Measurements from ENCODE around the gene UNCX. TPM values are rescaled to one million over a fixed set of nuclear protein-coding genes. Genes with fewer than 3 reads are reported as not detected.
"Not testable (repeated sequence)": the region's sequence is repeated elsewhere in the genome, so short reads cannot be mapped to it uniquely, and the experiment has no call there.

The UNCX gene
- total RNA-seq, 1 experiment from 2014 or later: 1.9 TPM

DNA sequence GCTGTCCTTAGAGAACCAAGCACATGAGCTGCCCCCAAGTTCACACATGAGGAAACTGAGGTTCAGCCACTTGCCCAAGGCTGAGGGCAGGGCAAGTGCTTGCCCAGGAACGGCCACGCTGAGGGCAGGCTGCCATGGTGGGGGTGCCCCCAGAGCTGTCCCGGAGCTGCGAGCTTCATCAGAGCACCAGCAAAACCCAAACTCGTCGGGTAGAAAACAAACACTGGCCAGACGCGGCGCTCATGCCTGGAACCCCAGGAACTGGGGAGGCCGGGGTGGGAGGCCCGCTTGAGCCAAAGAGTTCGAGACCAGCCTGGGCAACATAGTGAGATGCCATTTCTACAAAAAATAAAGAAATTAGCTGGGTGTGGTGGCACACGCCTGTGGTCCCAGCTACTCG is 38.4 kb downstream of the UNCX start:
- BruUV-seq (replicated peaks): no TSS peak
- Histone ChIP-seq H3K4me3 (ENCODE audit: low read depth, low read length, poor library complexity, severe bottlenecking) (no peak overlapping the region), H3K36me3 (ENCODE audit: insufficient read depth, low read length, poor library complexity, severe bottlenecking) (no peaks in the 10 kb centered on the region), H3K27ac (ENCODE audit: low read depth, low read length, poor library complexity, severe bottlenecking) (no peak overlapping the region), H3K27me3 (replicated peaks; ENCODE audit: insufficient read depth, low read depth, low read length, poor library complexity) (peaks cover 10% of the 10 kb centered on the region), H3K4me1 (ENCODE audit: insufficient read depth, low read length, poor library complexity, severe bottlenecking) (no peaks in the 10 kb centered on the region), H3K9me3 (ENCODE audit: low read depth, low read length, poor library complexity, severe bottlenecking) (peaks cover 4% of the 10 kb centered on the region)
- ChIA-PET POLR2A (ENCODE audit: low non-redundant PET) (no interaction called here), CTCF (no interaction called here)
- DNase-seq (ENCODE audit: low spot score): no peak
- intact Hi-C loops (cut with micrococcal nuclease; ENCODE audit: unreplicated experiment): no loop called here
- no peak for TF ChIP-seq EZH2 (IDR thresholded peaks at IDR 0.05; ENCODE audit: borderline replicate concordance, low read depth, low read length, poor library complexity, severe bottlenecking)
- TF ChIP-seq, protein P1, sequence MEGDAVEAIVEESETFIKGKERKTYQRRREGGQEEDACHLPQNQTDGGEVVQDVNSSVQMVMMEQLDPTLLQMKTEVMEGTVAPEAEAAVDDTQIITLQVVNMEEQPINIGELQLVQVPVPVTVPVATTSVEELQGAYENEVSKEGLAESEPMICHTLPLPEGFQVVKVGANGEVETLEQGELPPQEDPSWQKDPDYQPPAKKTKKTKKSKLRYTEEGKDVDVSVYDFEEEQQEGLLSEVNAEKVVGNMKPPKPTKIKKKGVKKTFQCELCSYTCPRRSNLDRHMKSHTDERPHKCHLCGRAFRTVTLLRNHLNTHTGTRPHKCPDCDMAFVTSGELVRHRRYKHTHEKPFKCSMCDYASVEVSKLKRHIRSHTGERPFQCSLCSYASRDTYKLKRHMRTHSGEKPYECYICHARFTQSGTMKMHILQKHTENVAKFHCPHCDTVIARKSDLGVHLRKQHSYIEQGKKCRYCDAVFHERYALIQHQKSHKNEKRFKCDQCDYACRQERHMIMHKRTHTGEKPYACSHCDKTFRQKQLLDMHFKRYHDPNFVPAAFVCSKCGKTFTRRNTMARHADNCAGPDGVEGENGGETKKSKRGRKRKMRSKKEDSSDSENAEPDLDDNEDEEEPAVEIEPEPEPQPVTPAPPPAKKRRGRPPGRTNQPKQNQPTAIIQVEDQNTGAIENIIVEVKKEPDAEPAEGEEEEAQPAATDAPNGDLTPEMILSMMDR (conservative IDR thresholded peaks at IDR 0.05; ENCODE audit: low read depth, low read length): no peak

DNA sequence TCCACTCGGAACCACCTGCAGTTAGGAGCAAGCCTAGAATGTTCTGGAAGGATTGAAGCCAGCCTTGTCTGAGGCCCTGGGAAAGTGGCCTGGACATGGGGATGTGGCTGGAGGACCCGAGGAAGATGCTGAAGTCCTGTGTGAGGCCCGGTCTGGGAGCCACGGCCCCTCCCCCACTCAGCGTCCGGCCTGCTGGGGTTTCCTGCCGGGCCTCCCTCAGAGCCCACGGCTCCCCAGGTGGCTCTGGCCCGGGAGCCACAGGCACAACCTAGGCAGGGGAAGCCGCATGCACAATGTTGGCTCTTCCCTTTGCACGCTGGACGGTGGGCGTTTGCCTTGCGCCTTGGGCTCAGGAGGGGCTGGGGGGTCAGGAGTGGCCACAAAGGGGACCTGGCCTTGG is 39.0 kb downstream of the UNCX start:
- Histone ChIP-seq H3K9me3 (ENCODE audit: low read depth, low read length, poor library complexity, severe bottlenecking) (peaks cover 4% of the 10 kb centered on the region), H3K36me3 (ENCODE audit: insufficient read depth, low read length, poor library complexity, severe bottlenecking) (no peaks in the 10 kb centered on the region), H3K27me3 (replicated peaks; ENCODE audit: insufficient read depth, low read depth, low read length, poor library complexity) (peaks cover 4% of the 10 kb centered on the region), H3K4me3 (ENCODE audit: low read depth, low read length, poor library complexity, severe bottlenecking) (no peak overlapping the region), H3K4me1 (ENCODE audit: insufficient read depth, low read length, poor library complexity, severe bottlenecking) (no peaks in the 10 kb centered on the region), H3K27ac (ENCODE audit: low read depth, low read length, poor library complexity, severe bottlenecking) (no peak overlapping the region)
- intact Hi-C loops (cut with micrococcal nuclease; ENCODE audit: unreplicated experiment): no loop called here
- POLR2A ChIA-PET (ENCODE audit: low non-redundant PET): no interaction called here
- TF ChIP-seq, protein P1 (conservative IDR thresholded peaks at IDR 0.05; ENCODE audit: low read depth, low read length): no peak
- TF ChIP-seq EZH2 (IDR thresholded peaks at IDR 0.05; ENCODE audit: borderline replicate concordance, low read depth, low read length, poor library complexity, severe bottlenecking): no peak
- DNase-seq (ENCODE audit: low spot score): no peak
- CTCF ChIA-PET: no interaction called here
- BruUV-seq (replicated peaks): no TSS peak

DNA sequence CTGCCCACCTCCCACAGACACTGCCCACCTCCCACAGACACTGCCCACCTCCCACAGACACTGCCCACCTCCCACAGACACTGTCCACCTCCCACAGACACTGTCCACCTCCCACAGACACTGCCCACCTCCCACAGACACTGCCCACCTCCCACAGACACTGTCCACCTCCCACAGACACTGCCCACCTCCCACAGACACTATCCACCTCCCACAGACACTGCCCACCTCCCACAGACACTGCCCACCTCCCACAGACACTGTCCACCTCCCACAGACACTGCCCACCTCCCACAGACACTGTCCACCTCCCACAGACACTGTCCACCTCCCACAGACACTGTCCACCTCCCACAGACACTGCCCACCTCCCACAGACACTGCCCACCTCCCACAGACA is 39.5 kb downstream of the UNCX start:
- H3K4me1 ChIP-seq (ENCODE audit: insufficient read depth, low read length, poor library complexity, severe bottlenecking); intact Hi-C loops (cut with micrococcal nuclease; ENCODE audit: unreplicated experiment); H3K36me3 ChIP-seq (ENCODE audit: insufficient read depth, low read length, poor library complexity, severe bottlenecking); POLR2A ChIA-PET (ENCODE audit: low non-redundant PET); H3K4me3 ChIP-seq (ENCODE audit: low read depth, low read length, poor library complexity, severe bottlenecking); H3K27ac ChIP-seq (ENCODE audit: low read depth, low read length, poor library complexity, severe bottlenecking); BruUV-seq (replicated peaks); CTCF ChIA-PET; H3K9me3 ChIP-seq (ENCODE audit: low read depth, low read length, poor library complexity, severe bottlenecking); H3K27me3 ChIP-seq (replicated peaks; ENCODE audit: insufficient read depth, low read depth, low read length, poor library complexity); DNase-seq (ENCODE audit: low spot score): not testable (repeated sequence)

DNA sequence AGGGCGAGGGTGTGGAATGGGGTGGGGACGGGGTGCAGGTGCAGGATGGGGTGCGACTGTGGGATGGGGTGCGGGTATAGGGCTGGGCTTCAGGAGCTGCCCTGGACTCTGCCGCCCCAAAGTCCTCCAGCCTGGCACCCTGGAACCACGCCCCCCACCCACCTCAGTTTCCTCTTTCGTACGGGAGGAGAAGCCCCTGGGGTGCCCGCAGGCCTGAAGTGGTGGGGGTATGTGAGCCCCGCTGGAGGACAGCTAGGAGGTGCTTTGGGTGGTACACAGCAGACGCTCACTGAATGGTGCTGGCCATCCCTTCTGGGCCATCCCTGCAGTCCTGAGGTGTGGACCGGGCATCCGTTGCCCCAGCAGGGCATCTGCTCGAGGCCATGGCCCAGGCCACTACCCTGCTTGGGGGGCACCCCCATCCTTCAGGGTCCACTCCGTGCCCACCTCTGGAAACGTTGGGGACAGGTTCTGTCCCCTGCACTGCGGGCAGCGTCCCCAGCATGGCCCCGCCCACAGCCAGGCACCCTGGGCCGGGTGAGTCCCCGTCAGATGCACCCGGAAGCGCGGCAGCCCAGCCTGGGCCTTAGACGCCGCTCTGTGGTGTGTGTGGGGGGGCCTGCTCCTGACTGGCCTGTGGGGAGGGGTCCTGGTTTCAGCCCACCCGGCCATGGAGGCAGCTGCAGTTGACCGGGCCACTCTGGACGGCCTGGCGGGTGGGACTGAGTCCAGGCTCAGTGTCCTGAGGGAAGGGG is 41.6 kb downstream of the UNCX start:
- no peaks in the 10 kb centered on the region for H3K36me3 ChIP-seq (ENCODE audit: insufficient read depth, low read length, poor library complexity, severe bottlenecking)
- H3K27me3 ChIP-seq (replicated peaks; ENCODE audit: insufficient read depth, low read depth, low read length, poor library complexity): no peaks in the 10 kb centered on the region
- ChIA-PET CTCF (no interaction called here), POLR2A (ENCODE audit: low non-redundant PET) (no interaction called here)
- BruUV-seq (replicated peaks): no TSS peak
- intact Hi-C loops (cut with micrococcal nuclease; ENCODE audit: unreplicated experiment): no loop called here
- no peak for TF ChIP-seq EZH2 (IDR thresholded peaks at IDR 0.05; ENCODE audit: borderline replicate concordance, low read depth, low read length, poor library complexity, severe bottlenecking)
- TF ChIP-seq, protein P1 (conservative IDR thresholded peaks at IDR 0.05; ENCODE audit: low read depth, low read length): no peak
- H3K9me3 ChIP-seq (ENCODE audit: low read depth, low read length, poor library complexity, severe bottlenecking): peaks cover 4% of the 10 kb centered on the region
- H3K4me3 ChIP-seq (ENCODE audit: low read depth, low read length, poor library complexity, severe bottlenecking): no peak overlapping the region
- H3K4me1 ChIP-seq (ENCODE audit: insufficient read depth, low read length, poor library complexity, severe bottlenecking): no peaks in the 10 kb centered on the region
- no peak for DNase-seq (ENCODE audit: low spot score)
- H3K27ac ChIP-seq (ENCODE audit: low read depth, low read length, poor library complexity, severe bottlenecking): no peak overlapping the region
